Stimulated activated CD8-positive, alpha-beta memory T cell treated with anti-CD3 and anti-CD28 coated beads, Interleukin-2, amount 100 ng/mL, for 48 hours (primary cell): ENCODE data around the gene GRM5.

Experiments used
- DNase-seq, 2 donors: peaks; one replicate each; pipeline ENCODE4 v3.0.0-alpha.2; 2020; ENCODE audit warnings: low read depth in 2 of 2

GRM5 gene

DNA sequence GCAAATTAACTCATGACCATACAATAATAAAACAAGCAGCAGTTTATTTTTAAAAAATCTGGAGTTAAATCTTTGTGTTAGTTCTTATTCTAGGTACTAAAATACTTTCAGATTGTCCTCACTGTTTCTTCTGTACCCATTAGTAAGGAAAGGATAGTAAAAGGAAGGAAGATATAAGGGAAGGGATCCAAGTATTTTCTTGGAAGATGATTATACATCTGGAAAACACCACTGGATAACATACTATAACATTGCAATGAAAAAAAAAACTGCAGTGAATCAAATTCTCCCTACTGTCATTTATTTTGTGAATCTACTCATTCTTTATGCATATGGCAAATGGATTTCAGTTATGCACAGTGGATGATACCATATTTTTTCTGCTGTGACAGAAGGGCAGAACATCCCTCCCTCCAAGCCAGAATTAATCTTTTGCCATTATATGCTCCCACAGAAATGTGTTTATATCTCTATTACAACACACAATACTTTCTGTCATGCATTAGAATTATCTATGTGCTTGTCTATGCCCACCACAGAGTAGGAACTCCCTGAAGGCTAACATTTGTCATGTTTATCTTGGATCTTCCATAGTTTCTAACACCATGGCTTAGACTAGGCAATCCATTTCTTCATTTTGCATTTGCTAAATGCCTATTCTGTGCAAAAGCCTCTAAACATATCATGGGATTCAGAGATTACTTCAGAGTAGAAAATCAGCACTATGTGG lies 446.0 kb downstream of the GRM5 start:
- DNase-seq = no peak

DNA sequence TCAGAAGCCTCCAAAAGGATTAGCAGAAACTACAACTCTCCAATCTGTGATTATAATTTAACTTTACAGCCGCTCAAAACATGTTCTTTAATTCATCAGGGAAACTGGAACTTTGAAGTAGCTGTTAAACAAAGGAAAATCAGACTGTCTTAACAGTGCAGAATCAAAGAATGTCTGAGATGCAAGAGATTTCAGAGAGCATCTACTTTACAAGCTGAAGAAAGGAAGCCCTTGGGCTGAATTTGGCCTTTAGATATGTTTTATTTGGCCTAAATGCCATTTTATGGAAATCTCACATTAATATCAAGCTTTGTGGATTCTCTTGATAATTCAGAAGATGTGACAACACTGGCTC lies 446.7 kb downstream of the GRM5 start:
- DNase-seq = no peak

DNA sequence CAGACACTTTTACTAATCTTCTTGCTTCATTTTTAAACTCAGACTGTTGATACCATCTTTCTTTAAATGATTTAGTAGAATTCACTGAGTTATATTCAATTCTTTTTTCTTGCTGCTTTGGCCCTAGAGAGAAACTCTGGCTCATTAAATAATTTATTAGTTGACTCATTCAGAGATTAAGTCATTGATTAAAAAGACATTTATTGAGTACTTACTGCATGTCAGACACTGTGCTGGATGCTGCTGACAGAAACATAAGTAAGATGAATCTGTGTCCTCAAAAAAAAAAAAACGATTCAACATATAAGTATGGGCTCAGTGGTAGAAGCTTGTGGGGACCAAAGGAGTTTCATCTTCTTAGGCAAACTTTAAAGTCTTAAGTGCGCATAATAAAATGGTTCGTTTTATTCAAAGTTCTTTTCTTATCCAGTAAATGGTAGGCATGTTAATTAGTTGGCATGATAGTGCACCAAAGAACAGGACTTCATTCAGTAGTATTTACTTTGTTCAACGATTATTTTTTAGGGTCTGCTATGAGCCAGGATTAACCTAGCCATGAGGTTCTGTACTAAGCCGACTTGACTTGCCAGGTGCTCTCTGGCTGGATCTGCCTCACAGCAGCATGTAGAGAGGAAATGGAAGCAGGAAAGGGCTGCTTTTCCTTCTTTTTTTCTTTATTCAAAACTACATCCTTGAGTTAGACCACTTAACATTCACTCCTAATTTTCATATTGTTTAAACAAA lies 447.3 kb downstream of the GRM5 start:
- DNase-seq = no peak

DNA sequence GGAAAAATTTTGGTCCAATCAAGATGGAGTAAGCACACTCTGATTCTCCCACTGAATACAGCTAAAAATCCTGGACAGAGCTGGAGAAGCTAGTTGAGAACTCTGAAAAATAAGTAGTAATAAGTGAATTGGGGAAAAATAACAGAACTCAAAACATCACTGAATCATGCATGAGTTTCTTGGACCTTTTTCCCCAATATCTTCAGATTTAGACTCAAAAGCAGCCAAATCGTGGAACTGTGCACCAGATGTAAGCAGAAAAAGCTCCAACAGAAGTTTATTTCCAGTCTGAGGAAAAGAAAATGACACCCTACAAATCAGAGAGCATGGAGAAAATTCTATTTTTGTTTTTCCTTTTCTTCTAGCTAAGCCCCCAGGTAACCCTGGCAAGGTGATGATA lies 448.6 kb downstream of the GRM5 start:
- no peak for DNase-seq

DNA sequence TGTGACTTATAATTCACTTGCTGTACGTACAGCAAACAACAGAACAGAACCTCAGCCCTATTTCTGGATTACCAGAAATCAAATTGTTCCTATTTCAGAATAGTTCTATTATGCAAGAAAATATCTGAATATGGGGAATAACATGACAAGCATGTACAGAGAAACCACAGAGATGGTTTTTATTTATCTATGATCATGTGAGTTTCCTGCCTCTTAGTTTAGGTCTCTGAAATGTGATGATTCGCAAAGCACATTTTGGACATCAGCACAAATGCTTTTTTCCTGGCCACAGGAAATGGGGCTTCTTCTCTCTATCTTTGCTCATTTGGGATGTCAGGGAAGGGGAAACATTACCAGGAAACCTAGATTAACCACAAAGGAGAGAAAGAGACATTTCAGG lies 461.5 kb downstream of the GRM5 start:
- no peak for DNase-seq

DNA sequence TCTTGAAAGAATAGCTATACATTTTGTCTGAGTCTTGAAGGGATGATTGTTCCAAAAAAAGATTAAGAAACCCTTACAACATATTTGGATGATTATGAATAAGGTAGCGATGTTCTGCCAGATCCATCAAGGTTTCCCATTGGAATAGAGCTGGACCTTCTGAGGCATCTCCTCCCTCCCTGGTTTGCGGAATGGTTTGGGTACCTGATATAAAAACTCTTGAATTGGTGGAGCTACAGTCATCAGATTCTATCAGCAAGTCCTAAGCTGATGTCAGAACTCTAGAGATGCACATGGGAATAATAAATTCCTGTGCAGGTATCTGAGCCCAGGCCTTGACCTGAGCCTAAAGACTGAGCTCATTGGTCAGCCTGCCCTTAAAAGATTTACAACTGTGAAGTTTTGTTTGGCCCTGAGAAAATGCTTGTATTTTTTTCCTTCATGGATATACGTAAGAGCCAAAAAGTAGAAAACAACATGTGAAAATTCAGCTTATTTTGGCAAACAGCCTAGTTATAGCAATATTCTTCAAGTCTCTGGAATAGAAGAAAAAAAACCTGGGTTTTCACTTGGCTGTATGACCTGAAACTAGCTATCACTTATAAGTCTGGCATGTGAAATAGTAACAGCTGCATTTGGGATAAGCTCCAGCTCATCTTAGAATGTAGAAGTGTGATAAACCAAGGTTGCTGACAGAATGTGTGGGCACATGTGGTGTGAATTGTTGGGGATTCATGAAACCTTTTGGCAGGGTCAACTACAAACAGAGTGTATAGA lies 462.5 kb downstream of the GRM5 start:
- DNase-seq = no peak

DNA sequence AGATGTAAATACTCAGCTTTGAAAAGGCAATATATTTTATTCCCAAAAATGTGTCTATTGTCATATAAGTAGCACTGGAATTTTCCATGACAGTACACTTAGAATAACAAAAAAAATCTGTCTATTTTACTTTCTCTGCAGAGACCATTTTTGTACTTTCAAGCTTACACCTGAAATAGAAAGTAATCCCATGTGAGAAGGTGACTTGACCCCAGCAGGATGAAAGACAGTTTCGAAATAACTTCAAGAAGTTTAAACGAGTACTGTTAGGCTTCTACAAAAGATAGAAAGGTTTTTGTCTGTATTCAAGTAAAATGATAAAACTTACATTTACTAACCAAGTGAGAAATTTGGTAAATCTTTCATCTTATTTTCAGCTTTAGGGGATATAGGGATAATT lies 468.4 kb downstream of the GRM5 start:
- DNase-seq = no peak

DNA sequence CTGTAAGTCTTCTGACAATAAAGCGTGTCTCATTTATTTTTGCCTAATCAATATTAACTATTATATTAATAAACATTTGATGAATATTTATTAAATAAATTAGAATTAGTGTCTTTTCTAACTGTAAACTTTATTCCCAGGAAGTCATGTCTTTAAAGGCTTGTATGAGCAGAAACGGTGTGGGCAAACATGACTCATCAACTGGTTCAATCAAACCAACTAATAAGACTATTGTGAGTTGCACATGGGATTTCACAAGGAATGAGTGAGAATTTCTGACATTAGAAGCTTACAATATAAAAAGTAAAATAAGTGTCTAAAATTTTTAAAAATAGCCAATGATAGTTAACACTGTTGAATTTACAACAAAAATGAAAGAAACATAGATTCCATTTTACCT lies 469.0 kb downstream of the GRM5 start:
- no peak for DNase-seq

DNA sequence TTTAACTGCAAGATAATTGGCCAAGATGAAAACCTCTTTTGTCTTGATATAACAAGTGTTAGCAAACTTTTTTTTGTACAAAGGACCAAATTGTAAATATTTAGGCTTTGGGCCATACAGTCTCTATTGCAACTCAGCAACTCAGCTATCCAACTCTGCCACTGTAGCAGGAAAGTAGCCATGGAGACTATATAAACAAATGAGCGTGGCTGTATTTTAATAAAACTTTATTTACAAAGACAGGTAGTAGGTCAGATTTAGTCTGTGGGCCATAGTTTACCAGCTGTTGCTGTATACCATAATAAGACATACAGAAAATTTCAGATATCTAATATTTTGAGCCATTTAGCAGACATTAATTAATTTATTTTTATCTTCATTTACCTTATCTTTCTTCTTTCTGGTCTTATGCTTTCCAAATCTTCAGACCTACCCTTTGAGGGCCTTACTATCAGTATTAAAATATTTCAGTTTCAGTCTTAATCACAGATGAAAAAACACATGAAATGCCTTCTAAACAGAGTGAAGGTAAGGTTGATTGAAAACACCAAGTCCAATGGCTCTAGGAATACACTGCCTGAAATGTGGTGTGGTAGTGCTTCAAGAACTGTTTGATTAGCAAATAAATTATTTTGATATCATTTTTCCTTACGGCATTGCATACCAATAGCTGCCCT lies 471.4 kb downstream of the GRM5 start:
- DNase-seq = no peak

DNA sequence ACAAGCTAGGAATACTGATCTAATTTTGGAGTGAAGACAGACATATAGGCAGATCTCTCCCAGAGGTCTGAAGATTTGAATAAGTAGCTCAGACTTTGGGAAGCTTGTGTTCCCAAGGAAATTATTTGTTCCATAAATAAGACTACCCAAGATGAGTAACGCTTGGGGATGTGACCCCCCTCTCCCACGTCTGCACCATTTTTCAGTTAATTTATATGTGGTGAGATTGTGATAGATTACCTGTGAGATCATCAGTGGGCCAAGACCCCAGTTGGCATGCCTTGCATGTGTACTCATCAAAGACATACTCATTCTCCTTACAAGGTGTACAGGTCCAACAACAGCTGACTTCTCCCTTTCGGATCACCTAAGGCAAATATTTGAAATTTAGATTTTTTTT lies 475.4 kb downstream of the GRM5 start:
- no peak for DNase-seq

DNA sequence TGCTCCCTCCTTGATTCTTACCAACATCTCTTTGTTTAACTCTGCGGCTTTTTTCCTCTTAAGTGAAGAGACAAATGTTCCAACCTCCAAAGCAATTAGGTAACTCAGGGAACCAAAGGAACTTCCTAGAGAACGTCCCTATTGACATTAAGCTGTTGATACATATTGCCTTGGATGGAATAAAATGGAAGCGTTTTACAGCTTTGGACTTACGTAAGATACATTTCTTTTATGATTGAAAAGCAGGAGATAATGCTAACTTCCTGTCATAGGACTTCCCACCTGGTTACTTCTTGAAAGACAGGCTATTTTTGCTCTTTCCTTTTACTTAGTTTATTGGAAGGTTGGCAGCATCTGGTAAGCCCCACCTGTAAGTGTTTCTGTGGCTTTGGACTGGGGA lies 482.5 kb downstream of the GRM5 start:
- DNase-seq = no peak

DNA sequence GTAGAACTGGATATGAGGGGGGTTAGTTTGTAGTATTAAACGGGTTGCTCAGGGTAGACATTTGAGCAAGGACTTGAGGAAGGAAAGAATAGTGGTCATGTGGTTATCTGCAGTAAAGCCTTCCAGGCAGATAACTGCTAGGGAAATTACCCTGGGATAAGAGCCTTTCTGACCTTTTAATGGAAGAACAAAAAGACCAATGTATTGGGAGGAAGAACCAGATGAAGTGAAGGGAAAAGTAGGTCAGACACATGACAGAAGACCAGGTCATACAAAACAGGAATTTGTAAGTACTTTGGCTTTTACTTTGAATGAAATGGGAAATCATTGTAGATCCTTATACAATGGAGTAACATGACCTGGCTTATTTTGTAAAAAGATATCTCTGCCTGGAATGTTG lies 486.3 kb downstream of the GRM5 start:
- no peak for DNase-seq

DNA sequence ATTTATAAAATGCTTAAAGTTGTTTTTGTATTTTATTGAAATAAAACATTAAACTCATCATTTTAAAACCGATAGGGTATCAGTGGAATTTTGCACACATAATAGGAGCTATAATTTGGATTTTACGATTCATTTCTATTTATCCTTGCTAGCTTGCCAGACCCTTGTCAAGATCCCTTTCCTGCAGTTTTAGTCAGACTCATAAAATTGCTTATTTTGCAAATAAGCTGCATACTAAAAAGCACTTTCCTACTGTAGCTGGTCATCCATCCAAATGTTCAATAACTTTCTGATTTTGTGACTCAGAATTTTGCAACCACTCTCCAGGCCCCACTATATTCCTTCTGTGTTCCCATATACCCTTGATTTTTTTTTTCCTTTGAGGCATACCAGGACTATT lies 489.0 kb downstream of the GRM5 start:
- DNase-seq = no peak

DNA sequence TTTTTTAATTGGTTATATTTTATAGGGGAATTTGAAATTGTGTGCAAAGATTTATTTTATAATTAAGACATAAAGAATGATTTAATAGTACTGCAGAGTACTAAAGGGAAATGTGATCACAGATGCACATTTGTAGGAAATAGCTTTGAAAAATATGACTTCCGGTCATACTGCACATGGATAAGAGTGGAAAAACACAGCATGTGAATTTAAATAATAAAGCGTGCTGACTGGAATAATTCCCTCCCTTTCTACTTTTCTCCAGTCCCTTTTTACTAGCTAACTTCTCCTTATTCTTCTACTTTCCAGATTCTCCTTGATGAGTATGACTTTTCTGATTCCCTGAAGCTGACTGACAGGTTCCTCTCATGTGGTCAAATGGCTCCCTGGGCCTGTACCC lies 489.9 kb downstream of the GRM5 start:
- no peak for DNase-seq

DNA sequence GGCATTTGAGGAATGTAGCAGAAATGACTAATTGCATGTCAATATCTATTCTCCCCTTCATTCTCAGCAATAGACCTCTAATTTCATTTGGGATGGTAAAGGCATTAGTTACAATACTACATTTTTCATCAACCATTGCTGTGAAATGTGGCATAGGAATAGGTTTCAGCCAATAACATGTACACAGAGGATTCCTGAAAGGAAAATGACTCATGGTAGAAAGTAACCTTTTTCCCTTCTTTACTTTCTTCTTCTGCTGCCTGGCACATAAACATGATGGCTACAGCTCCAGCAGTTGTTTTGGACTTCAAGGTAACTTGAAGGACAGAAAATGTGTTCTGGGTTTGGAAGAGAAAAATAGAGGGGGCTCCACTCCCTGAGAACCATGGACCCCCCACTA lies 496.4 kb downstream of the GRM5 start:
- DNase-seq = no peak

DNA sequence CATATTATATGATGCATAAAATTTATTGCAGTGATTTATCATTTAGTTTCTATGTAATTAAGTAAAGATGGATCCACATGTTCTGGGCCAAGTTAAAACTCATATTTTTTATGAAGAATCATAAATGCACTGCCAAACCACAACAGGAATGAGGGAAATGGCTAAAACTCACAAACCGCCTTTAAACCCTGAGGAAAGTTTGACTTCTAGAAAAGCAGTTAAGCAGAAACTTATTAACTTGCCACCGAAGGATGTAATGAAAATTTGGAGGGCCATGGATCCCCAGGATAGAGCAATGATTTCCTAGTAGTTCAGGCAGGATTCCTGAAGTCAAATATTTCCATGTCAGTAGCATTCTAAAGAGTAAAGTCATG lies 510.0 kb downstream of the GRM5 start:
- DNase-seq = no peak

DNA sequence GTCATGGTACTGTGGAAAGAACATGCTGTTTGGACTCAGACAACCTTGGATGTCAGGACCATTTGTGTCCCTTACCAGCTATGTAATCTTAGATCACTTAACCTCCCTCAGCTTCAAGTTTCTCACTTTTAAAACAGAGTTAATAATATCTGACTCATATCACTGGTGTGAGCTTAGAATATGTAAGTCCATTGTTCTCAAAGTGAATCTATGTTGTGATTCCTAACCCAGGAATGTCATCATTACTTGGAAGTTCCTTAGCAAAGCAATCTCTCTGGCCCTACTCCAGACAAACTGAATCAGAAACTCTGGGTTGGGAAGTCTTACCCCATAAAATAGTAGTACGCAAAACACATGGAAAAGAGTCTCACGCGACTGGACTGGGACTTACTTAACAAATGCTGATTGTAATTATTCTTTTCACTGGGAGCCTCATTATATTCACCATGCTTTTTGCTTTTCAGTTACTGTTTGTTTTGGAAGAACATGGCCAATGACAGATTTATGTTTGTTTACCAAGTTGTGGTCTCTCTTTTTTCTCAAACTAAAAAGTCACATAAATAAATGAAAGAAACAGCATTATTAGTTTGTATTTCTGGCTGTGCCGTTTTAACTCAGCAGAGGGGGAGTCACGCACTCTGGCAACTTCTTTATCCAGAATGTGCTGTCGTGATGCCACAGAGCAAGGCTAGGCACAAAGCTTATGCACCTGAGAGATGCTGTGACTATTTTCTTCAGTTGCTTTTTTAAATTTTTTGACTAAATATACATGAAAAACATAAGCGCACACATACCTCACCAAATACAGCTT lies 510.6 kb downstream of the GRM5 start:
- no peak for DNase-seq

DNA sequence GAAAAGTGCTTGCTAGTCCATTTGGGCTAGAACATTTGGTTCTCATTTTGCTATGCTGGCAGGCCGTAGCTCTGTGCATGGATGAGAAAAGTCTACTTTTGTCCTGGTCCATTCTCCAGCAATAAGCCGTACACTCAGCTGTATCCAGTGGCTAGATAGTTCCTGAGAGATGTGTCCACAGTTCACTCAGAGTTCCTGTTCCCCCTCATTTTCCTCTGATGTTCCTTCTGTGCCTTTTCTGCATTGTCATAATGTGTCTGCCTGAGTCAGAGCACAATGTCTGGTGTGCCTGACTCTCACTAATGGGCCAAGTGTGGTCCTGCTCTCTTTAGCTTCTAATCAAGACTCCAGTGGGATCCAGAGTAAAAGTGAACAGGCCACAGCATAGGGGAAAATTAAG lies 512.6 kb downstream of the GRM5 start:
- no peak for DNase-seq

DNA sequence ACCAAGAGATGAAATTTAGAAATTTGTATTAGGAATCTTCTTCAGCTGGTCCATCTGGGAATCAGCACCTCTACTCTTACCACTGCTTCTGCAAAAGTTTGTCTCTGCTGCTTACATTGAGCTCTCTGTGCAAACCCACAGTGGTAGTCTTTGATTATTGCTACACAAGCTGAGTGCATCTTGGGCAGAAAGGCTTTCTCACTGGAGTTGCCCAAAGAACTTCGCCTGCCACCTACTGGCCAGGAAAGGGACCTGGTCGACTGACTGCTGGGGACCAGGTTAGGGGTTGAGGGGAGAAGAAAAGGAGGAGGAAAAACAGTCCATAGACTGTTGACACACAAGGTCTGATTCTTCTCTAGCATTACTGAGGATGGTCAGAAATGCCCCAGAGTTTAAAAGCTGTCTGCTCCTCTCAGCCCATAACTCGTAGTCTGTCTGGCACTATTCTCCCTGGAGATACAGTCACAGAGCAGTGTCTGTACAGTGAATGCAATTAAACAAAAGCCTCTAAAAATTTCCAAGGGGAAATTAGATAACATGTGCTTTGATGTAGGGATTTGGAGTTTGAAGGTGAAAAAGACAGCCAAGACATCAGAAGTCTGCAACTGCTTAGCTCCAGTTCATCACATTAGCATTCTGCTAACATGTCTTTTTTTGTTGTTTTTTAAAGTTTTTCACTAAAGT lies 513.3 kb downstream of the GRM5 start:
- DNase-seq = peak; percentile 37 to 38

DNA sequence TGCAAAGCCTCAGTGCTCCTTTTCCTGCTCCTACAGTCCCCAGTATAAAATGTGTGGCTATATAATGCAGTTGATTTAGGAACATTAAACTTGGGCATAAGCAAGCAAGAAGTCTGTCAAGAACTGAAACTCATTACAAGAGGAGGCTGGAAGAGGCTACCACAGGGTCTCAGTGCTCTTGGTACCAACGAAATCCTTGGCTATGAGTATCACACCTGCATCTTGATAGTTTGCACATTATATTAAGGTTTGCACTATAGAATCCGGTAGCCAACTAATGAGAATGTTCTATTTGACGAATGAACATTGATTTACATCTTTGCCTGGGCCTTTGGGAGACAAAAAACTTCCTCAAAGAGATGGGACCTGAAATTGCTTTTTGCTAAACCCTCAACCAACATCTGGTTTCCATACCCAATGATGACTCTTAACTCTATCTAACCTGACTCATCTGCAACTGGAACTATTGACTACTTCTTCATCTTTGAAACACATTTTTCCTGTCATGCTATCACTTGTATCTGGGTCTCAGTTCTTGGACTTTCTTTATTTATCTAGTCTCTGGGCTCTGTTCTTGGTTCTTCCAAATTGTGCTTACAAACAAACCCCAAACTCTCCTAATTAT lies 521.0 kb downstream of the GRM5 start:
- no peak for DNase-seq
